Endodermal cell (in vitro differentiated cells): ENCODE measurements around the gene UBE2G1. TPM values are rescaled to one million over a fixed set of nuclear protein-coding genes. Genes with fewer than 3 reads are reported as not detected.

Experiments
- DNase-seq: peaks from one replicate; pipeline ENCODE4 v3.0.0-alpha.2; 2017
- H3K27ac ChIP-seq: 2 replicates; pipeline ENCODE4 v1.5.1; 2013; ENCODE audit warnings: mild to moderate bottlenecking, low read depth, low read length, moderate library complexity
- H3K27me3 ChIP-seq: 2 replicates; pipeline ENCODE4 v1.6.1; 2013; ENCODE audit warnings: mild to moderate bottlenecking, low read length, moderate library complexity; ENCODE audit not compliant: insufficient read depth, control insufficient read depth, poor library complexity, severe bottlenecking
- H3K36me3 ChIP-seq: 2 replicates; pipeline ENCODE4 v1.7.0; 2013; ENCODE audit warnings: mild to moderate bottlenecking, low read length, moderate library complexity; ENCODE audit not compliant: control insufficient read depth, insufficient read depth
- H3K4me1 ChIP-seq: one replicate; pipeline ENCODE4 v1.7.0; 2013; ENCODE audit warnings: low read length; ENCODE audit not compliant: control insufficient read depth, insufficient read depth
- H3K4me3 ChIP-seq: 2 replicates; pipeline ENCODE4 v1.5.1; 2013; ENCODE audit warnings: mild to moderate bottlenecking, low read length, moderate library complexity
- H3K9ac ChIP-seq: 2 replicates; pipeline ENCODE4 v1.6.1; 2013; ENCODE audit warnings: mild to moderate bottlenecking, low read length, moderate library complexity; ENCODE audit not compliant: poor library complexity, severe bottlenecking; ENCODE audit errors: extremely low read depth
- H3K9me3 ChIP-seq: 2 replicates; pipeline ENCODE4 v1.6.1; 2013; ENCODE audit warnings: mild to moderate bottlenecking, low read length, moderate library complexity; ENCODE audit not compliant: control insufficient read depth
- H3K27ac Mint-ChIP-seq: 2 replicates; pipeline ENCODE4 v1.8.0; 2020; ENCODE audit warnings: mixed read lengths
- H3K27me3 Mint-ChIP-seq: 2 replicates; pipeline ENCODE4 v1.8.0; 2021; ENCODE audit warnings: mild to moderate bottlenecking, mixed read lengths; ENCODE audit not compliant: insufficient read depth
- H3K36me3 Mint-ChIP-seq: 2 replicates; pipeline ENCODE4 v1.8.0; 2020; ENCODE audit warnings: low read depth, mixed read lengths
- H3K4me1 Mint-ChIP-seq: 2 replicates; pipeline ENCODE4 v1.8.0; 2020; ENCODE audit warnings: mixed read lengths
- H3K4me3 Mint-ChIP-seq: 2 replicates; pipeline ENCODE4 v1.8.0; 2020; ENCODE audit warnings: mild to moderate bottlenecking, moderate library complexity, mixed read lengths
- H3K9me3 Mint-ChIP-seq: 2 replicates; pipeline ENCODE4 v1.8.0; 2020; ENCODE audit warnings: mild to moderate bottlenecking, mixed read lengths
- WGBS, 2 experiments: methylation state at CpG; one replicate each; pipeline versions ENCODE4 v1.1.5 to v1.1.7; 2013; ENCODE audit warnings: missing lambda C conversion rate in 2 of 2, mixed read lengths in 1 of 2; ENCODE audit not compliant: insufficient coverage in 1 of 2, insufficient read length in 1 of 2; 5-methylcytosine and 5-hydroxymethylcytosine counted together
- total RNA-seq, 2 donors: library from RNA; stranded (reverse); fragmentation: NEBNext Ultra II Directional in 1 of 2; extraction: Animal tissue kit (Norgen Biotek cat#: 25700) in 1 of 2; gene quantifications; 2 replicates in 1 of 2; 3 replicates in 1 of 2; pipeline ENCODE4 v1.2.1, GENCODE V29; 2021
- TF ChIP-seq, protein P1 (sequence below): fragments of 200-600 bp; sonication (generic); conservative IDR thresholded peaks from 2 replicates; pipeline ENCODE4 v1.5.0; 2021; ENCODE audit warnings: antibody characterized with exemption, mild to moderate bottlenecking

Gene UBE2G1
- total RNA-seq, 2 donors from 2014 or later, result 85.5 to 104 TPM

DNA sequence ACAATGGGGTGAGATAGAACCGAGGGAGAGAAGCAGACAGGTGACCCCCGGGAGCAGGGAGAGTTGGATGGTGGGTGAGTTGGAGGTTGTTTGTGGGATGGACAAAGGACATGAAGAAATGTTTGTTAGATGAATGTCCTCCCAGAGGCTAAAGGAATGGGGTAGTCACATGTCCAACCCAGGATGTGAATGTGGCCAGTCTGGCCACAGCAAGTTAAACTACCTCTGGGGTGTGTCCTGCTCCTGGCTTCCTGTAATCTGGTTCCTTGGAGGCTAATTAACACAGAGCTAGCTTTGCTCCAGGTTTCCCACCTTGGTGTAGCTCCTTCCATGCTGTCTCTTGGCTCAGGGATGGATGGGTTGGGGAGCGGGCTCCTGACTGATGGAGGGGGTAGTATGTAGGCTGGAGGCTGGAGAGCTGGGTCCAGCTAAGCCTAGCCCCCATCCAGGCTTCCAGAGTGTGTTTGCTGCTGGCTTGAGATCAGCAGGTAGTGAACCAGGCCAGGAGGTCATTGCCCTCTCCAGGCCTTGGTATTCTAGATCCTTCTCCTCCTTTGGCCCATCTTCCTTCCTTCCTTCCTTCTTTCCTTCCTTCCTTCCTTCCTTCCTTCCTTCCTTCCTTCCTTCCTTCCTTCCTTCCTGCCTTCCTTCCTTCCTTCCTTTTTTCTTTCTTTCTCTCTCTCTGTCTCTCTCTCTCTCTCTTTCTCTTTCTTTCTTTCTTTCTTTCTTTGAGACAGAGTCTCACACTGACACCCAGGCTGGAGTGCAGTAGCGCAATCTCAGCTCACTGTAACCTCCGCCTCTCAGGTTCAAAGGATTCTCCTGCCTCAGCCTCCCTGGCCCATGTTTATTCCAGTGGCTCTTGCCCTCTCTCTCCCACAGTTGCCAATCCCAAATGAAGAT is 28.0 kb upstream of the UBE2G1 start:
- H3K4me1 ChIP-seq, result no peaks in the 10 kb centered on the region
- no peaks in the 10 kb centered on the region for H3K36me3 ChIP-seq
- no peak overlapping the region for H3K9ac ChIP-seq
- H3K27ac Mint-ChIP-seq, result peak overlapping the region; percentile 57
- peaks cover 7% of the 10 kb centered on the region for H3K4me1 Mint-ChIP-seq
- H3K27ac ChIP-seq, result no peak overlapping the region
- TF ChIP-seq, protein P1, sequence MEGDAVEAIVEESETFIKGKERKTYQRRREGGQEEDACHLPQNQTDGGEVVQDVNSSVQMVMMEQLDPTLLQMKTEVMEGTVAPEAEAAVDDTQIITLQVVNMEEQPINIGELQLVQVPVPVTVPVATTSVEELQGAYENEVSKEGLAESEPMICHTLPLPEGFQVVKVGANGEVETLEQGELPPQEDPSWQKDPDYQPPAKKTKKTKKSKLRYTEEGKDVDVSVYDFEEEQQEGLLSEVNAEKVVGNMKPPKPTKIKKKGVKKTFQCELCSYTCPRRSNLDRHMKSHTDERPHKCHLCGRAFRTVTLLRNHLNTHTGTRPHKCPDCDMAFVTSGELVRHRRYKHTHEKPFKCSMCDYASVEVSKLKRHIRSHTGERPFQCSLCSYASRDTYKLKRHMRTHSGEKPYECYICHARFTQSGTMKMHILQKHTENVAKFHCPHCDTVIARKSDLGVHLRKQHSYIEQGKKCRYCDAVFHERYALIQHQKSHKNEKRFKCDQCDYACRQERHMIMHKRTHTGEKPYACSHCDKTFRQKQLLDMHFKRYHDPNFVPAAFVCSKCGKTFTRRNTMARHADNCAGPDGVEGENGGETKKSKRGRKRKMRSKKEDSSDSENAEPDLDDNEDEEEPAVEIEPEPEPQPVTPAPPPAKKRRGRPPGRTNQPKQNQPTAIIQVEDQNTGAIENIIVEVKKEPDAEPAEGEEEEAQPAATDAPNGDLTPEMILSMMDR, result no peak
- peak; percentile 71 for DNase-seq
- 92 to 95% methylated on average over 4 to 5 of the region's 5 CpGs for WGBS, 2 experiments
- no peaks in the 10 kb centered on the region for H3K9me3 Mint-ChIP-seq
- no peak overlapping the region for H3K4me3 ChIP-seq
- H3K27me3 Mint-ChIP-seq, result peaks cover 2% of the 10 kb centered on the region
- no peak overlapping the region for H3K4me3 Mint-ChIP-seq
- no peaks in the 10 kb centered on the region for H3K27me3 ChIP-seq
- H3K36me3 Mint-ChIP-seq, result no peaks in the 10 kb centered on the region
- H3K9me3 ChIP-seq, result no peaks in the 10 kb centered on the region

DNA sequence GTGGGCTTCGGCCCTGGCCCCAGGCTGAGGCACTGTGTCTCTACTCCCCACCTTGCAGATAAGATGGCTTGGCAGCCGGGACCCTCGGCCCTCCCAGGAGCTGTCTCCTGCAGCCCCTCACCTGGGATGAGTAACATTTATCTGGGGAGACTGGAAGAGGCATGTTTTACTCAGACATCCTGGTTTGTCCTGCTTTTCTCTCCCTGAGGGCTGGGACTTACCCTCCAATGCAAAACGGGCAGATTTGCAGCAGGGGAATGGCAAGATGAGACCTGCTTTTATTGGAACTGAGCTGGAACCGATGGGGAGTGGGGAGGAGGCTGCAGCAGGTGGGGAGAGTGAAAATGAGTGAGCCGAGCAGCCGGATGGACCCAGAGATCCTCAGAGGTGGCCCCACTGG is 27.3 kb upstream of the UBE2G1 start:
- Histone ChIP-seq H3K9ac (no peak overlapping the region), H3K27ac (no peak overlapping the region), H3K27me3 (no peaks in the 10 kb centered on the region), H3K36me3 (no peaks in the 10 kb centered on the region), H3K9me3 (no peaks in the 10 kb centered on the region), H3K4me3 (no peak overlapping the region), H3K4me1 (no peaks in the 10 kb centered on the region)
- no peak overlapping the region for H3K4me3 Mint-ChIP-seq
- peak overlapping the region; percentile 57 for H3K27ac Mint-ChIP-seq
- WGBS, 2 experiments, result 57 to 75% methylated on average over 3 to 7 of the region's 7 CpGs
- H3K9me3 Mint-ChIP-seq, result no peaks in the 10 kb centered on the region
- H3K4me1 Mint-ChIP-seq, result peaks cover 10% of the 10 kb centered on the region
- peak; percentile 69 for DNase-seq
- TF ChIP-seq, protein P1, result no peak
- peaks cover 2% of the 10 kb centered on the region for H3K27me3 Mint-ChIP-seq
- H3K36me3 Mint-ChIP-seq, result no peaks in the 10 kb centered on the region

DNA sequence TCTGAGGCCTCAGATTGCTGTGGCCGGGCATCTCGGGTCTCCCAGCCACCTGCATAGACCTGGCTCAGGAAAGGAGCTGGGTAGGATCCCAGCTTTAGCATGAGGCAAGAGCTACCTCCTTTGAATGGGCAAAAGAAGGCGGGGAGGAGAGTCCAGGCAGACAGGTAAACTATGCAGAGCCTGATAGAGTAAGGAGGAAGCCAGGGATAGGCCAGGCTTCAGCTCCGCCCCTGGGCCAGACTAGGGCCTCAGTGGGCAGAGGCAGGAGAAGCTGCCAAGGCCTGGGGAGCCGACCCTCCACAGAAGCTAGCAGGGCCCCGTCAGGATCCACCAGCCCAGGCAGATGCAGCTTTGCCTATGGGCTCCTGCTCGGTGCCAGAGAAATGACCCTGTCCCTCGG is 22.6 kb upstream of the UBE2G1 start:
- no peaks in the 10 kb centered on the region for H3K9me3 Mint-ChIP-seq
- H3K27ac Mint-ChIP-seq, result peak overlapping the region; percentile 61
- H3K4me3 ChIP-seq, result no peak overlapping the region
- no peaks in the 10 kb centered on the region for H3K36me3 ChIP-seq
- no peak overlapping the region for H3K9ac ChIP-seq
- no peaks in the 10 kb centered on the region for H3K27me3 ChIP-seq
- no peaks in the 10 kb centered on the region for H3K9me3 ChIP-seq
- DNase-seq, result peak; percentile 87
- TF ChIP-seq, protein P1, result no peak
- H3K4me1 ChIP-seq, result no peaks in the 10 kb centered on the region
- H3K27ac ChIP-seq, result no peak overlapping the region
- WGBS, 2 experiments, result 79 to 84% methylated on average over 7 to 8 of the region's 8 CpGs
- H3K27me3 Mint-ChIP-seq, result no peaks in the 10 kb centered on the region
- no peaks in the 10 kb centered on the region for H3K36me3 Mint-ChIP-seq
- peaks cover 5% of the 10 kb centered on the region for H3K4me1 Mint-ChIP-seq
- no peak overlapping the region for H3K4me3 Mint-ChIP-seq
